ENCODE results near the gene ZNF680.

GRCh38 chr7:64509583-64509982 lies 53.3 kb downstream of the ZNF680 start:
- TF ChIP-seq, protein P1, sequence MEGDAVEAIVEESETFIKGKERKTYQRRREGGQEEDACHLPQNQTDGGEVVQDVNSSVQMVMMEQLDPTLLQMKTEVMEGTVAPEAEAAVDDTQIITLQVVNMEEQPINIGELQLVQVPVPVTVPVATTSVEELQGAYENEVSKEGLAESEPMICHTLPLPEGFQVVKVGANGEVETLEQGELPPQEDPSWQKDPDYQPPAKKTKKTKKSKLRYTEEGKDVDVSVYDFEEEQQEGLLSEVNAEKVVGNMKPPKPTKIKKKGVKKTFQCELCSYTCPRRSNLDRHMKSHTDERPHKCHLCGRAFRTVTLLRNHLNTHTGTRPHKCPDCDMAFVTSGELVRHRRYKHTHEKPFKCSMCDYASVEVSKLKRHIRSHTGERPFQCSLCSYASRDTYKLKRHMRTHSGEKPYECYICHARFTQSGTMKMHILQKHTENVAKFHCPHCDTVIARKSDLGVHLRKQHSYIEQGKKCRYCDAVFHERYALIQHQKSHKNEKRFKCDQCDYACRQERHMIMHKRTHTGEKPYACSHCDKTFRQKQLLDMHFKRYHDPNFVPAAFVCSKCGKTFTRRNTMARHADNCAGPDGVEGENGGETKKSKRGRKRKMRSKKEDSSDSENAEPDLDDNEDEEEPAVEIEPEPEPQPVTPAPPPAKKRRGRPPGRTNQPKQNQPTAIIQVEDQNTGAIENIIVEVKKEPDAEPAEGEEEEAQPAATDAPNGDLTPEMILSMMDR (IDR thresholded peaks at IDR 0.05; ENCODE audit: borderline replicate concordance, extremely low read depth, low read length, poor library complexity, severe bottlenecking): no peak
- TF ChIP-seq EZH2 (IDR thresholded peaks at IDR 0.05; ENCODE audit: borderline replicate concordance, low read depth, low read length, severe bottlenecking): no peak

Data from DND-41 (cell line).